GM12865 (cell line): ENCODE data around the gene TMCC3.
"Not testable (repeated sequence)": the region's sequence is repeated elsewhere in the genome, so short reads cannot be mapped to it uniquely, and the experiment has no call there.

Source experiments
- DNase-seq: peaks from one replicate; pipeline ENCODE4 v3.0.0; 2010; ENCODE audit warnings: low read depth
- H3K4me3 ChIP-seq: 2 replicates; pipeline ENCODE4 v1.5.1; 2011; ENCODE audit warnings: mild to moderate bottlenecking, low read depth, low read length, control low read depth
- TF ChIP-seq, protein P1 (sequence below): IDR thresholded peaks from 2 replicates; pipeline ENCODE4 v1.5.1; 2011; ENCODE audit warnings: low read length, control low read depth, low read depth, inconsistent platforms; ENCODE audit not compliant: insufficient read depth; ENCODE audit errors: missing control alignments

Gene TMCC3

DNA sequence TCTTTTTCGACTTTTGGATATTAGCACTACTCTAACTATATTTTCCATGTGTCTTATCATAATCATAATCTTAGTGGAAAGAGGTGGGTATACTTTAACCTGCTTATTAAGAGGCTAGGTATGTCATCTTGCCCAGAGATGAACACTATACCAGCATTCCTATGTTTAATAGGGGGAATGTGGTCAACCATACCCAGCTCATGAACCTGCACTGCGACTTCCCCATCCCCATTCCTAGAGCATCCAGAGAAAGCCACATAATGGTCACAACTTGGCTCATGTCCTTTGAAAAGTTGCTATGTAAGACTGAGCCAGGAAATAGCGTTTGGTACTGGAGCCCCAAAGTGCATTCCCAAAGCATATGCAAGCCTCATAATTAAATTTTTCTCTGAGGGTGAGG lies 55.2 kb downstream of the TMCC3 start:
- DNase-seq = no peak
- TF ChIP-seq, protein P1, sequence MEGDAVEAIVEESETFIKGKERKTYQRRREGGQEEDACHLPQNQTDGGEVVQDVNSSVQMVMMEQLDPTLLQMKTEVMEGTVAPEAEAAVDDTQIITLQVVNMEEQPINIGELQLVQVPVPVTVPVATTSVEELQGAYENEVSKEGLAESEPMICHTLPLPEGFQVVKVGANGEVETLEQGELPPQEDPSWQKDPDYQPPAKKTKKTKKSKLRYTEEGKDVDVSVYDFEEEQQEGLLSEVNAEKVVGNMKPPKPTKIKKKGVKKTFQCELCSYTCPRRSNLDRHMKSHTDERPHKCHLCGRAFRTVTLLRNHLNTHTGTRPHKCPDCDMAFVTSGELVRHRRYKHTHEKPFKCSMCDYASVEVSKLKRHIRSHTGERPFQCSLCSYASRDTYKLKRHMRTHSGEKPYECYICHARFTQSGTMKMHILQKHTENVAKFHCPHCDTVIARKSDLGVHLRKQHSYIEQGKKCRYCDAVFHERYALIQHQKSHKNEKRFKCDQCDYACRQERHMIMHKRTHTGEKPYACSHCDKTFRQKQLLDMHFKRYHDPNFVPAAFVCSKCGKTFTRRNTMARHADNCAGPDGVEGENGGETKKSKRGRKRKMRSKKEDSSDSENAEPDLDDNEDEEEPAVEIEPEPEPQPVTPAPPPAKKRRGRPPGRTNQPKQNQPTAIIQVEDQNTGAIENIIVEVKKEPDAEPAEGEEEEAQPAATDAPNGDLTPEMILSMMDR = no peak
- no peak overlapping the region for H3K4me3 ChIP-seq

DNA sequence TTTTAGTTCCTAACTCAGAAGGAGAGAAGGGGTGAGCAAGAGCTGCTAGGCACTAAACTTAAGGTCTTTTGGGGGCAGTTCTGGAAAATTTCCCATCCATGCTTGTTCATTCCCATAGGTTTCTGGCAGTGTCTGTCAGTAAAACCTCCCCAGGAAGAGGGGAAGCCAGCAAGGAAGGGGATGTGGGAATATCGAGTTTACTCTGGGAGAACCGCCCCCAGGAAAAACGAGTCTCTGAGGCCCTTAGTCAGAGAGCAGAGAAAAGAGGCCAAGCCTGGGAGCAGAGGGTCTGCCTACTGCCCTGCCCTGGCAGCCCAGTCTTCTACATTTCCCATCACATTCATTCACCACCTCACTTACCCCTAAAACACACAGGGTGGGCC lies 55.9 kb downstream of the TMCC3 start:
- H3K4me3 ChIP-seq = no peak overlapping the region
- TF ChIP-seq, protein P1 = no peak
- DNase-seq = no peak

GRCh38 chr12:94593822-94594442 lies 56.4 kb downstream of the TMCC3 start:
- TF ChIP-seq, protein P1 = no peak
- no peak overlapping the region for H3K4me3 ChIP-seq
- DNase-seq = peak; percentile 41

- not testable (repeated sequence) for DNase-seq, H3K4me3 ChIP-seq
Measured at GRCh38 chr12:94592723-94593122, 57.6 kb downstream of the TMCC3 start.

DNA sequence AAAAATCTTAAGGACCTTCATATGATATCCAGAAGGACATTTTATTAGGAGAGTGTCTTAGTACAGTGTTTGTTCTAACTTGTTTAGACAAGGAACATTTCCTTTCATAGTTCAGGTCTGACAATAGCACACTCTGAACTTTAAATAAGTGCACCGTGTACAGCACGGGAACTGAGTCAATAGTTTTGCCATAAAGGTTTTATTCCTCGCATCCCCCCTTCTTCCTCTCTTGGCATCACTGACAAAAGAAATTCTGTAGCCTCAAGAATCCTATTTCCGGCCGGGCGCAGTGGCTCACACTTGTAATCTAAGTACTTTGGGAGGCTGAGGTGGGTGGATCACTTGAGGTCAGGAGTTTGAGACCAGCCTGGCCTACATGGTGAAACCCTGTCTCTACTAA lies 58.3 kb downstream of the TMCC3 start:
- DNase-seq = no peak
- TF ChIP-seq, protein P1 = no peak
- no peak overlapping the region for H3K4me3 ChIP-seq

GRCh38 chr12:94590428-94590827 lies 59.9 kb downstream of the TMCC3 start:
- DNase-seq = no peak
- H3K4me3 ChIP-seq = no peak overlapping the region

DNA sequence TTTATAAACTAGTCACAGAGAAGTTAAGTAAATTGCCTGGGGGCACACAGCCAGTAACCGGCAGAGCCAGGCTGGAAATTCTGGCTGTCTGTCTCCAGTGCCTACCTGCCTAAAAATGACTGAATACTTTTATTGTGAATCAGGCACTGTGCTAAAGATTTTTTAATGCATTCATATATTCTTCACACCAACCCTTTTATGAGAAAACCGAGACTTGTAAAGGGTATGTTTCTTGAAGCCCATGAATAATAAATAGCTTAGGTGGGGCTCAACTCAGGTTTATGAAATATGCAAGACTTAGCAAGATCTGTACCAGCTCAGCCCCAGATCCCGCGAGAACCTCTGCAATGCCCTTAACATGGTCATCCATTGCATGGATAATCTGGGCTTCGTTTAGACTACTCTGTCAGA lies 60.8 kb downstream of the TMCC3 start:
- no peak for DNase-seq
- no peak overlapping the region for H3K4me3 ChIP-seq
- TF ChIP-seq, protein P1 = no peak

More at GRCh38 chr12:94590428-94590827, 59.9 kb downstream of the TMCC3 start:
- TF ChIP-seq, protein P1 = no peak
